ENCODE measurements around the gene GPC4.

DNA sequence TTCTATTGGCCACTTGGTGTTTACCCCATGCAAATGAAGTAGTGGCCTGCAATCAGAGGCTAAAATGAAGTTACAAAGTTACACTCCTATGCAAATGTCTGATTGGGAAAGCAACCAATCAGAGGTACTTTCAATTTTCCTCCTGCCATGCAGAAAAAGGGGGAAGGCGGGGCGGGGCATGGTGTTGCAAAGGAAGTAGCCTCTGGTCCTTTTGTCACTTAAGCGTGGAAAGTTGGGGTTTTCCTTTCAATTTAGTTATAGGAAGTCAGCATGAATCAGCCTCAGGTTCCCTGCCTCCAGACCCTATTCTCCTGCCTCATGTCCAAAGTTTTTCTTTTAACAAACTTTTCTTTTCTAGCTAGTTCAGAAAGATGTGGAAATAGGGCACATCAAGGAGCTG, 69.3 kb downstream of the GPC4 start:
- TF ChIP-seq, protein P1, sequence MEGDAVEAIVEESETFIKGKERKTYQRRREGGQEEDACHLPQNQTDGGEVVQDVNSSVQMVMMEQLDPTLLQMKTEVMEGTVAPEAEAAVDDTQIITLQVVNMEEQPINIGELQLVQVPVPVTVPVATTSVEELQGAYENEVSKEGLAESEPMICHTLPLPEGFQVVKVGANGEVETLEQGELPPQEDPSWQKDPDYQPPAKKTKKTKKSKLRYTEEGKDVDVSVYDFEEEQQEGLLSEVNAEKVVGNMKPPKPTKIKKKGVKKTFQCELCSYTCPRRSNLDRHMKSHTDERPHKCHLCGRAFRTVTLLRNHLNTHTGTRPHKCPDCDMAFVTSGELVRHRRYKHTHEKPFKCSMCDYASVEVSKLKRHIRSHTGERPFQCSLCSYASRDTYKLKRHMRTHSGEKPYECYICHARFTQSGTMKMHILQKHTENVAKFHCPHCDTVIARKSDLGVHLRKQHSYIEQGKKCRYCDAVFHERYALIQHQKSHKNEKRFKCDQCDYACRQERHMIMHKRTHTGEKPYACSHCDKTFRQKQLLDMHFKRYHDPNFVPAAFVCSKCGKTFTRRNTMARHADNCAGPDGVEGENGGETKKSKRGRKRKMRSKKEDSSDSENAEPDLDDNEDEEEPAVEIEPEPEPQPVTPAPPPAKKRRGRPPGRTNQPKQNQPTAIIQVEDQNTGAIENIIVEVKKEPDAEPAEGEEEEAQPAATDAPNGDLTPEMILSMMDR (conservative IDR thresholded peaks at IDR 0.05), result no peak
- TF ChIP-seq EZH2 (IDR thresholded peaks at IDR 0.05; ENCODE audit: low read depth), result no peak

Data from PC-9 (cell line).